ENCODE data around the gene CCNB1. TPM values are rescaled to one million over a fixed set of nuclear protein-coding genes. Genes with fewer than 3 reads are reported as not detected.
"Not testable (repeated sequence)": the region's sequence is repeated elsewhere in the genome, so short reads cannot be mapped to it uniquely, and the experiment has no call there.

The CCNB1 gene
- total RNA-seq, 3 donors from 2014 or later (not counting 1 experiment from before 2014, with no cell fraction given): 2.8 to 5.2 (median 4.0) TPM

DNA sequence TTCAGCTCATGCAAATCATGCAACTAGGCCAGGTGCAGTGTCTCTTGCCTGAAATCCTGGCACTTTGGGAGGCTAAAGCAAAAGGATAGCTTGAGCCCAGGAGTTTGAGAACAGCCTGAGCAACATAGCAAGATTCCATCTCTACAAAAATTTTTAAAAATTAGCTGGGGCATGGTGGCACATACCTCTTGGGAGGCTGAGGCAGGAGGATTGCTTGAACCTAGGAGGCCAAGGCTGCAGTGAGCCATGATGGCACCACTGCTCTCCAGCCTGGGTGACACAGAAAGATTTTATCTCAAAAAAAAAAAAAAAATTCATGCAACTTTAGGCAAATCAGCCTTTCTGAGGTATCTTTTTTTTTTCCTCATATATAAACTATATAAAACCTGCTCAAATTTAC is 35.6 kb upstream of the CCNB1 start:
- Histone ChIP-seq H3K4me3 (ENCODE audit: low read length) (no peak overlapping the region), H3K4me1 (ENCODE audit: control insufficient read depth, insufficient read depth, low read length) (no peaks in the 10 kb centered on the region), H3K27ac (ENCODE audit: low read length) (no peak overlapping the region), H3K36me3 (ENCODE audit: control insufficient read depth, insufficient read depth, low read length) (peaks cover 21% of the 10 kb centered on the region), H3K9me3 (ENCODE audit: control insufficient read depth, insufficient read depth, low read length) (no peaks in the 10 kb centered on the region), H3K27me3 (ENCODE audit: control insufficient read depth, insufficient read depth, low read length) (no peaks in the 10 kb centered on the region)
- DNase-seq (no peak), ATAC-seq (no peak)
- no peaks in the 10 kb centered on the region for H3K4me1 Mint-ChIP-seq
- no peak for TF ChIP-seq CTCF (IDR thresholded peaks at IDR 0.05)
- H3K36me3 Mint-ChIP-seq: peaks cover 7% of the 10 kb centered on the region
- no peak overlapping the region for H3K27ac Mint-ChIP-seq
- intact Hi-C loops (cut with micrococcal nuclease): no loop called here
- no peaks in the 10 kb centered on the region for H3K27me3 Mint-ChIP-seq (ENCODE audit: low read depth in 2 of 2)
- H3K4me3 Mint-ChIP-seq: no peak overlapping the region
- H3K9me3 Mint-ChIP-seq: no peaks in the 10 kb centered on the region

- Mint-ChIP-seq H3K27me3 (ENCODE audit: low read depth in 2 of 2) (no peaks in the 10 kb centered on the region), H3K36me3 (no peaks in the 10 kb centered on the region), H3K4me3 (no peak overlapping the region), H3K9me3 (no peaks in the 10 kb centered on the region), H3K4me1 (no peaks in the 10 kb centered on the region), H3K27ac (no peak overlapping the region)
- H3K9me3 ChIP-seq (ENCODE audit: control insufficient read depth, insufficient read depth, low read length): no peaks in the 10 kb centered on the region
- no peak overlapping the region for H3K4me3 ChIP-seq (ENCODE audit: low read length)
- WGBS (ENCODE audit: insufficient coverage): 75% methylated on average over 4 of the region's 7 CpGs
- intact Hi-C loops (cut with micrococcal nuclease): no loop called here
- ATAC-seq: no peak
- no peak overlapping the region for H3K27ac ChIP-seq (ENCODE audit: low read length)
- TF ChIP-seq CTCF (IDR thresholded peaks at IDR 0.05): no peak
- no peak for DNase-seq
- H3K36me3 ChIP-seq (ENCODE audit: control insufficient read depth, insufficient read depth, low read length): peaks cover 10% of the 10 kb centered on the region
- no peaks in the 10 kb centered on the region for H3K4me1 ChIP-seq (ENCODE audit: control insufficient read depth, insufficient read depth, low read length)
- H3K27me3 ChIP-seq (ENCODE audit: control insufficient read depth, insufficient read depth, low read length): no peaks in the 10 kb centered on the region
Measured at GRCh38 chr5:69134126-69134525, 32.8 kb upstream of the CCNB1 start.

- intact Hi-C loops (cut with micrococcal nuclease): no loop called here
- no peak for TF ChIP-seq CTCF (IDR thresholded peaks at IDR 0.05)
- H3K4me1 ChIP-seq (ENCODE audit: control insufficient read depth, insufficient read depth, low read length): no peaks in the 10 kb centered on the region
- H3K36me3 ChIP-seq (ENCODE audit: control insufficient read depth, insufficient read depth, low read length): no peaks in the 10 kb centered on the region
- no peaks in the 10 kb centered on the region for H3K27me3 ChIP-seq (ENCODE audit: control insufficient read depth, insufficient read depth, low read length)
- H3K36me3 Mint-ChIP-seq: peaks cover 5% of the 10 kb centered on the region
- 77% methylated on average over 3 of the region's 3 CpGs for WGBS (ENCODE audit: insufficient coverage)
- no peaks in the 10 kb centered on the region for H3K27me3 Mint-ChIP-seq (ENCODE audit: low read depth in 2 of 2)
- H3K27ac ChIP-seq (ENCODE audit: low read length): no peak overlapping the region
- DNase-seq: no peak
- H3K27ac Mint-ChIP-seq: no peak overlapping the region
- ATAC-seq: no peak
- no peaks in the 10 kb centered on the region for H3K9me3 ChIP-seq (ENCODE audit: control insufficient read depth, insufficient read depth, low read length)
- H3K4me3 Mint-ChIP-seq: no peak overlapping the region
- no peak overlapping the region for H3K4me3 ChIP-seq (ENCODE audit: low read length)
- no peaks in the 10 kb centered on the region for H3K9me3 Mint-ChIP-seq
- H3K4me1 Mint-ChIP-seq: no peaks in the 10 kb centered on the region
Measured at GRCh38 chr5:69136293-69136692, 30.7 kb upstream of the CCNB1 start.

GRCh38 chr5:69137208-69137607 is 29.7 kb upstream of the CCNB1 start:
- H3K36me3 Mint-ChIP-seq; H3K27me3 ChIP-seq (ENCODE audit: control insufficient read depth, insufficient read depth, low read length); ATAC-seq; H3K27ac Mint-ChIP-seq; H3K4me3 ChIP-seq (ENCODE audit: low read length); DNase-seq; H3K9me3 ChIP-seq (ENCODE audit: control insufficient read depth, insufficient read depth, low read length); intact Hi-C loops (cut with micrococcal nuclease); H3K4me3 Mint-ChIP-seq; H3K36me3 ChIP-seq (ENCODE audit: control insufficient read depth, insufficient read depth, low read length); H3K27ac ChIP-seq (ENCODE audit: low read length); H3K9me3 Mint-ChIP-seq; H3K4me1 ChIP-seq (ENCODE audit: control insufficient read depth, insufficient read depth, low read length); H3K4me1 Mint-ChIP-seq; H3K27me3 Mint-ChIP-seq (ENCODE audit: low read depth in 2 of 2): not testable (repeated sequence)
- 93% methylated on average over 1 of the region's 1 CpG for WGBS (ENCODE audit: insufficient coverage)

All from natural killer cell (primary cell).